GOT3 (cell line): ENCODE measurements around the gene CCDC148.
"Not testable (repeated sequence)": the region's sequence is repeated elsewhere in the genome, so short reads cannot be mapped to it uniquely, and the experiment has no call there.

Experiments
- DNase-seq: peaks from one replicate; lab custom pipeline; 2025; ENCODE audit warnings: mixed read lengths; lab: John Stamatoyannopoulos, UW

Gene CCDC148

DNA sequence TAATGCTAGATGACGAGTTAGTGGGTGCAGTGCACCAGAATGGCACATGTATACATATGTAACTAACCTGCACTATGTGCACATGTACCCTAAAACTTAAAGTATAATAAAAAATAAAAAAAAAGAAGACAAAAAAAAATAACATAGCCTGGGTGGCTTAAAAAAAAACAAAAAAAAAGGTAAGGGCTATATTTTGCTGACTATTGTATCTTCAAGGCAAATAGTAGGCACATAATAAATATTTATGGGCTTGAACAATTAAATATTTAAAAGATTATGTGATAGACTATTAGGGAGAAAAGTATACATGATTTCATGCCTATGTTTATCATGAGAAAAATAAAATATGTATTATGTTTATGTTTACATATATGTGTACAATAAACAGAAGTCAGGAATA lies 99.4 kb downstream of the CCDC148 start:
- no peak for DNase-seq

DNA sequence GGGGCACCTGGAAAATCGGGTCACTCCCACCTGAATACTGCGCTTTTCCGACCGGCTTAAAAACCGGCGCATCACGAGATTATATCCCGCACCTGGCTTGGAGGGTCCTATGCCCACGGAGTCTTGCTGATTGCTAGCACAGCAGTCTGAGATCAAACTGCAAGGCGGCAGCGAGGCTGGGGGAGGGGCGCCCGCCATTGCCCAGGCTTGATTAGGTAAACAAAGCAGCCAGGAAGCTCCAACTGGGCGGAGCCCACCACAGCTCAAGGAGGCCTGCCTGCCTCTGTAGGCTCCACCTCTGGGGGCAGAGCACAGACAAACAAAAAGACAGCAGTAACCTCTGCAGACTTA lies 105.1 kb downstream of the CCDC148 start:
- not testable (repeated sequence) for DNase-seq

DNA sequence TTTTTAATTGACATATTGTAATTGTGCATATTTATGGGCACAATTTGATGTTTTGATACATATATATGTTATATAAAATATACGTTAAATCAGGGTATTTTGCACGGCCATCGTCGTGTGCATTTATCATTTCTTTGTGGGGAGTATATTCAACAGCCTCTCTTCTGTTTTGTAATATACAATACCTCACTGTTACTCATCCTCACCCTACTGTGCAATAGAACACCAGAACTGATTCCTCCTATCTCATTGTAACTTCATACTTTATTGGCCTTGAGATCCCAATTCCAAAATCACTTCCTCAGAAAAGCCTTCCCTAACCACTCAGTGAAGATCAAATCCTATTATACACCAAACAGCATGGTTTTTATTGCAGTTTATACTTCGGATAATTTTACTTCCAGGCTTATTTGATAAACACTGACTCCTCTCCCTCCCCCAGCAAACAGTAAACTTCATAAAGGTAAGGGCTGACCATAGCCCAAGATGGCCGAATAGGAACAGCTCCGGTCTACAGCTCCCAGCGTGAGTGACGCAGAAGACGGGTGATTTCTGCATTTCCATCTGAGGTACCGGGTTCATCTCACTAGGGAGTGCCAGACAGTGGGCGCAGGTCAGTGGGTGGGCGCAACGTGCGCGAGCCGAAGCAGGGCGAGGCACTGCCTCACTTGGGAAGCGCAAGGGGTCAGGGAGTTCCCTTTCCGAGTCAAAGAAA lies 105.6 kb downstream of the CCDC148 start:
- DNase-seq, result not testable (repeated sequence)

DNA sequence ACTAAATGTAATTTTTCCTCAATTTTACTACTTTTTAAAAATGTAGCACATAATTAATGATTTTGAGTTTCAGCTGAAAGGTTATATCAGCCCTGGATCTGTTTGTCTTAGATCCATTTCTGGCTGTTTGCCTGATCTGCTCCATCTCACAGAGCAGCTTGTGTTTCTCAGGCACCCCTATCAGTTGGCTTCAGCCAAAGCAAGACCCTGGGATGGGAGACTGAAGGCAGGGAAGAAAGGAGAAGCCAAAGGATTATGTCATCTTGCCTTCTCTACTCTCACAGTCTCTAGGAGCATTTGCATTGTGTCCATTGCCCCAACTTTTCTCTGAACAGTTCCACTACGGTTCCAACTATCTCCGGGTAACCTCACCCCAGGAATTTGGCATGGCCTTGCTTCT lies 110.5 kb downstream of the CCDC148 start:
- DNase-seq, result no peak

DNA sequence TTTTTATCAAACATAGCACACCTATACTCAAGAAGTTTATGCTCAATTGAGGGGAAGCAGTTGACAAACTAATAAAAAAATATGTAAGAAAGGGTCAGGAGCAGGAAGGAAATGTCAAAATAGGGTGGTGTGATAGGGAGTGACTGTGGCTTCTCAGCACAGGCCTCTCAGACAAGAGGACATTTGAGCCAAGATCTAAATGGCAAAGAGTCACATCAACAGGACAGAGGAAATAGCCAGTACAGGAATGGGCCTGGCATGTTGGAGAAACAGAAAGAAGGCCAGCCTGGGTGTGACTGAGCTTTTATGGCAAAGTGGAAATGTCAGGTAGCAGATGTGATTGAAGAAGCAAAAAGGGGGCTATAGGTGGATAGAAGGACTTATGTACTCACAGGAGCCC lies 117.0 kb downstream of the CCDC148 start:
- no peak for DNase-seq

DNA sequence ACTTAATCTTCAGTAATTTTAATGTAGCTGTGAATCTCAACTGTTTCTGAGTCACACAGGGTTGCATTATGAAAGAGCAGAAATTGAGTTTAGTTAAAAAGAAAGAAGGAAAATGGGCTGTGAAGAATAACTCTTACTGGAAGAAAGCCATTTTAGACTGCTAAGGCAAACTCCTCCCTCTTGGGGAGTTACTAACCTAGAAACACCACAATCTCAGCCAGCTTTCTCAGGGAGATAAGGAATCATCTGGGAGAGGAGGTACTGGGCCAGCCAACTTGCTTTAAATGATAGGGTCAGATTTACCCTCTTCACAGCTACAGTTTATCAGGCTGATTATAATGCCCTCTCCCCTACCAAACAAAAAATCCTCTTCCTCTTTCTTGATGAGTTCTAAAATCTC lies 119.5 kb downstream of the CCDC148 start:
- DNase-seq, result no peak

DNA sequence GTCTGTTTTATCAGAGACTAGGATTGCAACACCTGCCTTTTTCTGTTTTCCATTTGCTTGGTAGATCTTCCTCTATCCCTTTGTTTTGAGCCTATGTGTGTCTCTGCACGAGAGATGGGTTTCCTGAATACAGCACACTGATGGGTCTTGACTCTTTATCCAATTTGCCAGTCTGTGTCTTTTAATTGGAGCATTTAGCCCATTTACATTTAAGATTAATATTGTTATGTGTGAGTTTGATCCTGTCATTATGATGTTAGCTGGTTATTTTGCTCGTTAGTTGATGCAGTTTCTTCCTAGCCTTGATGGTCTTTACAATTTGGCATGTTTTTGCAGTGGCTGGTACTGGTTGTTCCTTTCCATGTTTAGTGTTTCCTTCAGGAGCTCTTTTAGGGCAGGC lies 124.8 kb downstream of the CCDC148 start:
- not testable (repeated sequence) for DNase-seq

DNA sequence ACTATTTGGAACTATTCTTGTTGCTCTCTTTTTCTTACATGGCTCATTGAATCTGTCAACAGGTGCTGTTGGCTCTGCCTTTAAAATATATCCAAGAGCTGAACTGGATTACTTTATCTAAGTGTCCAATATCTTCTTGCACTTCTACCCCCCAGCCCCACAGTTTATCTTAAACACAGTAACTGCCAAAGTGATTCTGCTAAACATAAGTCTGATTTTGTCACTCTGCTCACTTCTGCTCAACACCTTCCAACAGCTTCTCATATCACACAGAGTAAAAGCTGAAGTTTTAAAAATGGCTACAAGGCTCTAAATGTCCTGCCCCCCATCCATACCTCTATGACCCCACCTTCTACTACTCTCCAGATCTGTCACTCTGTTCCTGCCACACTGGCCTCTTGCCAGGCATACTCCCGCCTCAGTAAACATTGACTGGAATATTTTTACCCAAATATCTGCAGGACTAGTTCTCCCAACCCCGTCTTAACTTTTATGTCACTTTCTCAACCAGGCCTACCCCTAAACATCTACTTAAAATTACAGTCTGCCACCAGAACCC lies 130.7 kb downstream of the CCDC148 start:
- DNase-seq, result no peak

DNA sequence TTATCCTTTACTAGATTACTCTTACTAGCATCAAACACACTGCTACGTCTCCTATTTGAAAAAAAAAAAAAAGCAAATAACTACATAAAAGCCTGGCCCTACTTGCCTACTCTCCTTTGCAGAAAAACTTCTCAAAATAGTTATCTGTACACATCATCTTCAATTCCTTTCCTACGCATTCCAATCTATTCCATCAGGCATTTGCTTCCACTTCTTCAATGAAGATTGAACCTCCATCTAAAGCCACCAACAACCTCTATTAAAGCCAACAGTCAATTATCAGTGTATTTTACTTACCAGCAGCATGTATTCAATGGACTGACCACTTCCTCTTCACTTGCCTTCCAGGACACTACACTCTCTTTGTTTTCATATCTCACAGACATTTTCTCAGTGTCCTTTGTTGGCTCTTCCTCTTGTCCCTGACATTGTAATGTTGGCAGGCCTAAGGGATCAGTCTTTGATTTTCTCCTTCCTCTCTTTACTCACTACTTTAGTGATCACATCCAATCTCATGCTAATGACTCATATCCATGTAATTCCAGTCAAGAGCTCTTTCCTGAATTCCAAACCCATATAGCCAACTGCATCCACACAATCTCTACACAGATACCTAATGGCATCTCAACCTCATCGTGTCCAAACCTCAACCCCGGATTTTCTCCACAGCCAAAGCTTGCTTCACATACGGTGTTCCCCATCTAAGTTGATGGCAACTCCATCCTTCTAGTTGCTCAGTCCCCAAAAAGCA lies 131.3 kb downstream of the CCDC148 start:
- no peak for DNase-seq

DNA sequence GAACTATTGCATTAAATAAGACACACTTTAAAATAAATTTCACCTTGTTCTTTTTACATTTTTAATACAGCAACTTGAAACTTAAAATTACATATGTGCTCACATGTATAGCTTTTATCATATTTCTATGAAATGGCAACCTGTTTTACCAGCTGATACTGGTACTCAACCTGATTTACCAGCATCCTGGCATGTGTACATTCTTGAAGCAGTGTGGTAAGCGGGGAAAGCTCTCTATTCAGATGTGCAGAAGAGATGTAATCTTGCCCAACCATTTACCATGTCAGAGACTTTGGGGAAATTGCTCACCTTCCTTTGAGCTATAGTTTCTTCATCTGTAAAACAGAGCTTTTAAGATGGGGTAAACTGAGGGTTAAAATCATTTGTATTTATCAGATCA lies 133.2 kb downstream of the CCDC148 start:
- DNase-seq, result no peak

DNA sequence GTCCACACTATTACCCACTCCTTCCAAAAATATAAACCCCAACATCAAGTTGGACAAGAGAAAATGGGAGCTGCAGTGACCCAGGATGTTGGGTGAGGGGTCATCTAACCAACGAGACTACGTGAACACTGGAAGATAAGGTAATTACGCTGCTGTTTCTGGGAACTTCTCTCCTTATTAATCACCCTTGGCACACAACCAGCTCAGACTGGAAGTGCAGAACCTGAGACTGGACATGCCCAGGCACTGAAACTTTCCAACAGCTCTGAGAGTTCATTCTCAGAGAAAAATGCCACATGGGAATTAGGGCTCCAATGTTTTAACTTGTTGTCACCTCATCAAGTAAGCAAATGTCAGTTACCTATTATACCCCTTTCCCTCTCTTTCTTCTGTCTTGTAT lies 135.3 kb downstream of the CCDC148 start:
- no peak for DNase-seq

DNA sequence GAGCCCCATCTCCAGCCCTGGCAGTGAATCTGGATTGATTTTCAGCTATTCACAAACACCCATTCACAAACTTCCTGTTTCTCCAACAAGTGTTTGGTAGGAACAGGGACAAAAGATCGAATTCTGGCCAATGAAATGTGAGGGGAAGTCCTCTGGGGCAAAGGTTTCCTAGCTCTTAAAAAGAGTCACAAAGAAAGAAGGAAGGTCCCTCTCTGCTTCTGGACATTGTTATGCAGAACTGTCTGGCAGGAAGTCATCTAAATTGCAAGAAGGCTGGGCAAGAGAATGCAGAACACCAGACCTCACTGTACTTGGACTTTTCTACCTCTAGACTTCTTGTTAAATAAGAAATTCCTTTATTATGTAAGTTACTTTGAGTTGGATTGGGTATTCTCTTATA lies 137.3 kb downstream of the CCDC148 start:
- DNase-seq, result no peak

DNA sequence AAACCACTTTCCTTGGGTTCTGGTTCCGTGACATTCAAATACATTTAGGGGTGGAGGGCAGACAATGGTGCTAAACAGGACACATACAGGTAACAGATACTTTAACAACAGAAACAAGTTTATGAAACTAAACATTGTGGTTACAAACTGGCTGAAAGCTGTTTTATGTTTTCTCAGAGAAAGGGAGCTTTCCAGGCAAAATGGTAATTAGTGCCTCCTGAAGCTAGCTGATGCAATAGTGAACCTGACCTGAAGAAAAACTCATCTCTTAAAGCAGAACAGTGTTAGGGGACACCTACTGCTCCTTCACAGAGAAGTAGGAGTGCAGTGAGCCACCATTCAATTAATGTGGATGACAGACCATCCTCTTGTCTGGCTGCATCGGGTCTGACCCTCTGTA lies 138.9 kb downstream of the CCDC148 start:
- DNase-seq, result no peak

DNA sequence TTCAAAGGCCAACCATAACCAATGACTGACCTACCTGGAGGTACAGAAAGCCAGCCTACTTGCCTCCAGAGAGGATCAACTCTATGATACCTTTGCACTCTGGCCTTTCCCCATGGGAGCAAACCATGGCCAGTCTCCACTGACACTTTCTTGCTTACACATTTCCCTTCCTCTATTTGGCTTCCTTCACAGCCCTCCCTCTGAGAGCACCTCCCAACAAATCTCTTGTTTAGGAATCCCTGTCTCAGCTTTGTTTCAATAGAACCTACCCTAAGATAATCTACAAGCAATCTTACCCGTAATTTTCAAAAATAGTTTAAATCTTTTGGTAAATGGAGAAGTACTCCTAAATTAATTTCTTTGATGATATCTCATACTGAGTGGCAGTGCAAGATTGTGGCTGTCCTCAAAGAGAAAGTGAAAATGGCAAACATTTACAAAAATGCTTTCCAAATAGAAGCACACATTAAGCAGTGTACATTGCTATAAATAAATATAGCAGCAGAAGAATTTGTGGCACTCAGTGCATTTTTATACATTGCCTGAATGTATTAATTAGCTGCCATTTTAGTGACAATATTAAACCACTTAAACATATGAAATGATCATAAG lies 140.6 kb downstream of the CCDC148 start:
- no peak for DNase-seq

DNA sequence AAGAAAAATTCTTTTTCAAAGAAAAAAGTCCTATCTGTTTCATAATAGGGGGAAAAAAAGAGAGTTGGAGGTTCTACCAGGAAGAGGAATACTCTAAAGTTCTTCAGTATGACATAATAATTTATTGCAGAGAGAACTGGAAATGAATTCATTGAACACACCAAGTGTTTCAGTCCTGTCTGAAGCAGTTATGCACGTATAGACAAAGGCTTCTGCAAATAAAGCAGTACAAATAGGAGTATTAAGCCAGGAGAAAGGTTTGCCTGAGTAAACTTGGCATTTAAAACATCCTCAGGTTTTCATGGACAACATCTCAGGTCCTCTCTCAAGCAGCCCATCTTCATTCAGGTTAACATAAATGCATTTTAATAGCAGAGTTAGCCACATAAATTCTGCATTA lies 141.6 kb downstream of the CCDC148 start:
- no peak for DNase-seq

DNA sequence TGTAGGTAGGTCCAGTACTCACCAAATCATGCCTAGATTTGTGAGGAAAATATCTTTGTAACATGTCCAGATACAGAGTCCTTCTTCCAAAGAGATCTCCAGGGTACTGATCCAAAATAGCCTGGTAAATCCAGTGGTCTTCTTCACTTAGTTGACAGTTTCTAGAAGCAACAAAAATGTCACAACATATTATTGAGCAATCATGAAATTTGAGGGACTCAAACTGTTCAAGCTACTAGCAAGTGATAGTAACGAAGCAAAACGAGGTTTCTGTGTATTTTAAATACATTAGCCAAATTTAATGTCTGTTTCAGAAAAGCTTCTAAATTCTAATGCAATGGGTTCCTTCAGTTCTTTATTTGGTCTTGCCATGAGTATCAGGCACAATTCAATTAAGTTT lies 142.8 kb downstream of the CCDC148 start:
- DNase-seq, result no peak

DNA sequence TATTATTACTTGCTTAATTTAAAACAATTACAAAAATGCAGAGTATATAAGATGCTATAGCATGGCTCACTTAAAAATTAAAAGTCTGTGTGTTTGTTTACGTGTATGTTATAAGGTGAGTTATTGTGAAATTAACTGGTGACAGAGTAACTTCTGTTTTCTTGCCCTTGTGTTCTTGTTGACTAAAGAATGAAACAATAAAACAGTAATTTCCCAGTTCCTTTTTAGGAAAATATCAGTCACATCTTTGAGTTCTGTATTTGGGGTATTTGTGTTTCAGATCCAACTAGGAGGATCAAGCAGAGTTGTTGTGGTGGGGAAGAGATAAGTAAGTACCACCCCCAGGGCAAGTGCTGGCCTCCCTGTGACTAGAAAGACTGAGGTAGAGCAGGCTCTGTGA lies 143.6 kb downstream of the CCDC148 start:
- DNase-seq, result no peak

DNA sequence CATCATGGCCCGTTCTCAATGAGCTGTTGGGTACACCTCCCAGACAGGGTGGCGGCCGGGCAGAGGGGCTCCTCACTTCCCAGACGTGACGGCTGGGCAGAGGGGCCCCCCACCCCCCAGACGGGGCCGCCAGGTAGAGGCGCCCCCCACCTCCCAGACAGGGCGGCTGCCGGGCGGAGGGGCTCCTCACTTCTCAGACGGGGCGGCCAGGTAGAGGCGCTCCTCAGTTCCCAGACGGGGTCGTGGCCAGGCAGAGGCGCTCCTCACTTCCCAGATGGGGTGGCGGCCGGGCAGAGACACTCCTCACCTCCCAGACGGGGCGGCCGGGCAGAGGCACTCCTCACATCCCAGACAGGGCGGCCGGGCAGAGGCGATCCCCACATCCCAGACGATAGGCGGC lies 146.1 kb downstream of the CCDC148 start:
- not testable (repeated sequence) for DNase-seq

DNA sequence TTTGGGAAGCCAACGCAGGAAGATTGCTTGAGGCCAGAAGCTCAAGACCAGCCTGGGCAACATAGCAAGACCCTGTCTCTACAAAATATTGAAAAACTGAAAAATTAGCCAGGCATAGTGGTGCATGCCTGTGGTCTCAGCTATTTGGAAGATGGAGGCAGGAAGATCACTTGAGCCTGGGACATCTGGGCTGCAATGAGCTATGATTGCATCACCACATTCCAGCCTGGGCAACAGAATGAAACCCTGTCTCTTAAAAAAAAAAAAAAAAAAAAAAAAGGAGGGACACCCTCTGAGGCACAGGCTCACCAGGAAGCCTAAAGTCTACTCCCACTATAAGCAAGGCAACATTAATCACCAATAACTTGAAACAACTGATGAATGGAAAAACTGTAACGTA lies 151.1 kb downstream of the CCDC148 start:
- no peak for DNase-seq

DNA sequence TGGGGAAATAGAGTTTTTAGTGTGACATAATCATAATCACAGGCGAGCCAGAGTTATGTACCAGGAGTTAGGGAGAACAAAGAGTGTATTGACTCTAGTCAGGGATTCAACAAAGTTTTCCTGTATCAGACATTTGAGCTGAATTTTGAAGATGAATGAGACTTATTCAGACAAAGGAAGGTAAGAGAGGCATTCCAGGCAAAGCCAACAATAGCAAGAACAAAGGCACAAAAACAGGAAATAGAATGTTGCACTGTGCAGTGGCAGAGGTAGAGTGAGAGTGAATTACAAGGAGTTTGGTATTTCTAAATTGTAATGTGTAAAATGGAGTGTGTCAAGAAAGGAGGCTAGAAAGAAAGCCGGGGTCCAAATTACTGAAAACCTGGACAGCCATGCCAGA lies 156.2 kb downstream of the CCDC148 start:
- DNase-seq, result no peak

DNA sequence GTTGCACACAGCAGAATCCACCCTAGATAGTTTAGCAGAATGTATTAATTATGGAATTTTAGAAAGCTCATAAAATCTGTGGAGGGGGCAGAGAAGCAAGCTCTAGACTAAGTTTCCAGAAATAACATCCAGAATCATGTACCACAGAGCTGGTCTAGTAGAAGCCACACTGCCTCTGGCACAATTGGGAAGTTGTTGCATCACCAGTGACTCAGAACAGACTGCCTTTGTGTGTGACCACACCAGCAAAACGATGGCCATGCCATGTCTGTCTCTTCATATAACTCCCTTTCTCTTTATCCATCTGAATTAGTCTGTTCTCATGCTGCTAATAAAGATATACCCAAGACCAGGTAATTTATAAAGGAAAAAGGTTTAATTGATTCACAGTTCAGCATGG lies 158.9 kb downstream of the CCDC148 start:
- no peak for DNase-seq

DNA sequence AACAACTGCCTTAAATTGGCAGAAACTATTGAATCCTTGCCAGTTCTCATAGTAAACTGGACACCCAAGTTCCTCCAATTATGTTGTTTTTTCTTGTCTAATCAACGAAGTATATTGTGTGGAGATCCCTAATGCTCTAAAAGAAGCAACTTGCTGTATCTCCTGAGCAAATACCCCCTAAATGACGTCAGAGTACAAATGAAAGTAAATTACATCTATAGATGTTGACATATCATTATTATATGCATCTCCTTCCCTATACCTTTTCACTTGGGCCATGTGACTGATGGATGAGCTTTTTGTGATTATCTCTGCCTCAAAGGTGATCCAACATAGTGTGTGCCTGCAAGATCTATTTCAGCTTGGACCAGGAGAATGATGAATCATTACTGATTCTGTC lies 159.4 kb downstream of the CCDC148 start:
- DNase-seq, result no peak

DNA sequence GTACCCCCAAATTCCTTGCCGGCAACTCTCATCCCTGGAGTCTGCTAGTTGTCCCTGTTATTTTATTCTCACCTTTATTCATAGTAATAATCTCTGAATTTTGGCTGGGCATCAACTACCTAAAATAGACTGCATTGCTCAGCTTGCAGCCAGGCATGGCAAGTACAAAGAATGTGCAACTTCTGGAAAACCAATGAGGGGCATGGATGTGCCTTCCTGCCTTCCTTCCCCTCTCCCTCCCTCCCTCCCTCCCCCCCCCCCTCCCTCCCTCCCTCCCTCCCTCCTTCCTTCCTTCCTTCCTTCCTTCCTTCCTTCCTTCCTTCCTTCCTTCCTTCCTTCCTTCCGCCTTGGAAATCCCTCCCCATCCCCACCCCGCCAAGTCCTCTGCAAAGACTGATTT lies 162.8 kb downstream of the CCDC148 start:
- DNase-seq, result no peak
